Hippocampal formation (tissue), 2 donors: ENCODE results near the gene STOX1.
"Not testable (repeated sequence)": the region's sequence is repeated elsewhere in the genome, so short reads cannot be mapped to it uniquely, and the experiment has no call there.

Experiments used
- DNase-seq, 2 donors: peaks; one replicate each; lab custom pipeline; 2025; lab: John Stamatoyannopoulos, UW

Gene STOX1

GRCh38 chr10:68829952-68830351 is 2.6 kb downstream of the STOX1 start:
- no peak for DNase-seq

- DNase-seq, result no peak
Observed at GRCh38 chr10:68831961-68832455, 4.7 kb downstream of the STOX1 start.

GRCh38 chr10:68832601-68833000 is 5.3 kb downstream of the STOX1 start:
- no peak for DNase-seq

- no peak for DNase-seq
Observed at GRCh38 chr10:68837626-68838322, 10.4 kb downstream of the STOX1 start.

GRCh38 chr10:68840650-68841049 is 13.3 kb downstream of the STOX1 start:
- not testable (repeated sequence) for DNase-seq

GRCh38 chr10:68848281-68848680 is 20.9 kb downstream of the STOX1 start:
- DNase-seq, result no peak

- DNase-seq, result no peak
Observed at GRCh38 chr10:68848806-68849205, 21.5 kb downstream of the STOX1 start.

GRCh38 chr10:68856352-68856751 is 29.0 kb downstream of the STOX1 start:
- no peak for DNase-seq

- no peak for DNase-seq
Observed at GRCh38 chr10:68857005-68857404, 29.7 kb downstream of the STOX1 start.

GRCh38 chr10:68861253-68861652 is 33.9 kb downstream of the STOX1 start:
- DNase-seq, result no peak

GRCh38 chr10:68864611-68865010 is 37.3 kb downstream of the STOX1 start:
- DNase-seq, result no peak

- not testable (repeated sequence) for DNase-seq
Observed at GRCh38 chr10:68868173-68868572, 40.8 kb downstream of the STOX1 start.

GRCh38 chr10:68869623-68870022 is 42.3 kb downstream of the STOX1 start:
- no peak for DNase-seq

GRCh38 chr10:68870061-68870460 is 42.7 kb downstream of the STOX1 start:
- DNase-seq, result no peak

- no peak for DNase-seq
Observed at GRCh38 chr10:68870545-68871104, 43.3 kb downstream of the STOX1 start.

- no peak for DNase-seq
Observed at GRCh38 chr10:68871105-68871711, 43.9 kb downstream of the STOX1 start.

- peak in 1 of 2 donors; percentile 27 for DNase-seq
Observed at GRCh38 chr10:68871731-68872342, 44.5 kb downstream of the STOX1 start.

- DNase-seq, result no peak
Observed at GRCh38 chr10:68876246-68877138, 49.2 kb downstream of the STOX1 start.

- no peak for DNase-seq
Observed at GRCh38 chr10:68877482-68878110, 50.3 kb downstream of the STOX1 start.

GRCh38 chr10:68878496-68878895 is 51.2 kb downstream of the STOX1 start:
- DNase-seq, result no peak

- no peak for DNase-seq
Observed at GRCh38 chr10:68879628-68880027, 52.3 kb downstream of the STOX1 start.
